Uterus (tissue), 4 donors: ENCODE measurements around the gene KLF17. TPM values are rescaled to one million over a fixed set of nuclear protein-coding genes. Genes with fewer than 3 reads are reported as not detected.

Experiments used
- DNase-seq, 2 donors: peaks; one replicate each; pipeline ENCODE4 v3.0.0-alpha.2; 2019 to 2020
- H3K27ac ChIP-seq, 2 donors: fragments of 200-600 bp; sonication (generic); 1 replicate in 1 of 2; 2 replicates in 1 of 2; pipeline ENCODE4 v1.5.1; 2016 to 2018
- H3K27me3 ChIP-seq, 2 donors: fragments of 200-600 bp; sonication (generic); one replicate each; pipeline ENCODE4 v1.5.1; 2018 to 2019; ENCODE audit warnings: control low read depth in 1 of 2
- H3K36me3 ChIP-seq, 2 donors: fragments of 200-600 bp; sonication (generic); one replicate each; pipeline ENCODE4 v1.5.1; 2019; ENCODE audit warnings: control low read depth in 1 of 2
- H3K4me1 ChIP-seq, 2 donors: fragments of 200-600 bp; sonication (generic); one replicate each; pipeline ENCODE4 v1.5.1; 2018 to 2019; ENCODE audit warnings: control low read depth in 1 of 2
- H3K4me3 ChIP-seq, 2 donors: fragments of 200-600 bp; sonication (generic); 1 replicate in 1 of 2; 2 replicates in 1 of 2; pipeline ENCODE4 v1.5.1; 2018 to 2019; ENCODE audit warnings: mild to moderate bottlenecking in 1 of 2
- H3K9me3 ChIP-seq, 2 donors: fragments of 200-600 bp; sonication (generic); one replicate each; pipeline ENCODE4 v1.5.1; 2019; ENCODE audit warnings: control low read depth in 1 of 2
- CTCF ChIP-seq, 4 experiments: fragments of 200-600 bp in 2 of 4; fragments of 450-650 bp in 2 of 4; sonication (generic) in 2 of 4; IDR thresholded peaks; one replicate each; pipeline ENCODE4 v1.5.1; 2016 to 2019; ENCODE audit warnings: antibody characterized with exemption in 4 of 4, mild to moderate bottlenecking in 2 of 4, moderate library complexity in 1 of 4
- POLR2A ChIP-seq, 2 donors: fragments of 450-650 bp; IDR thresholded peaks; one replicate each; pipeline ENCODE4 v1.6.1; 2016; ENCODE audit warnings: antibody characterized with exemption in 2 of 2, mild to moderate bottlenecking in 1 of 2, moderate library complexity in 1 of 2
- intact Hi-C: fragments of 100-400 bp; cut with DNase I; formaldehyde crosslinking; loops from one replicate; pipeline ENCODE4 v1.15.1; 2023; ENCODE audit warnings: low total_unique reads
- total RNA-seq, 4 donors: library from RNA; depleted of rRNA in 3 of 4; stranded (reverse); fragments of >200 nt in 3 of 4; gene quantifications; one replicate each; pipeline versions ENCODE4 v1.1.0 to v1.2.4, GENCODE V29; 2014 to 2023
- donor health status: DM: yes; HTN: yes; CAD: no.

The KLF17 gene
- total RNA-seq, 4 donors from 2014 or later, result 0.26 to 1.9 (median 0.58) TPM; not detected in 1

GRCh38 chr1:44094047-44094446 is 24.6 kb upstream of the KLF17 start:
- Histone ChIP-seq H3K27ac (no peak overlapping the region), H3K27me3 (no peaks in the 10 kb centered on the region), H3K9me3 (no peaks in the 10 kb centered on the region), H3K36me3 (no peaks in the 10 kb centered on the region), H3K4me1 (no peaks in the 10 kb centered on the region), H3K4me3 (no peak overlapping the region)
- intact Hi-C loops, result no loop called here
- TF ChIP-seq CTCF (IDR thresholded peaks at IDR 0.05), result no peak
- no peak for TF ChIP-seq POLR2A (IDR thresholded peaks at IDR 0.05)
- DNase-seq, result no peak

GRCh38 chr1:44100183-44100868 is 18.3 kb upstream of the KLF17 start:
- H3K4me1 ChIP-seq, result no peaks in the 10 kb centered on the region
- no peak for DNase-seq
- H3K27ac ChIP-seq, result no peak overlapping the region
- no peak for TF ChIP-seq POLR2A (IDR thresholded peaks at IDR 0.05)
- no peak for TF ChIP-seq CTCF (IDR thresholded peaks at IDR 0.05)
- no peaks in the 10 kb centered on the region for H3K36me3 ChIP-seq
- H3K27me3 ChIP-seq, result no peaks in the 10 kb centered on the region
- no peaks in the 10 kb centered on the region for H3K9me3 ChIP-seq
- intact Hi-C loops, result no loop called here
- H3K4me3 ChIP-seq, result no peak overlapping the region

- Histone ChIP-seq H3K9me3 (no peaks in the 10 kb centered on the region), H3K27ac (no peak overlapping the region), H3K4me3 (no peak overlapping the region), H3K36me3 (no peaks in the 10 kb centered on the region), H3K27me3 (no peaks in the 10 kb centered on the region), H3K4me1 (no peaks in the 10 kb centered on the region)
- intact Hi-C loops, result no loop called here
- DNase-seq, result no peak
- TF ChIP-seq POLR2A (IDR thresholded peaks at IDR 0.05) (no peak), CTCF (IDR thresholded peaks at IDR 0.05) (no peak)
These were observed 17.3 kb upstream of the KLF17 start for GRCh38 chr1:44101328-44101727.

GRCh38 chr1:44103270-44104131 is 15.1 kb upstream of the KLF17 start:
- no peaks in the 10 kb centered on the region for H3K4me1 ChIP-seq
- no peaks in the 10 kb centered on the region for H3K36me3 ChIP-seq
- H3K4me3 ChIP-seq, result no peak overlapping the region
- H3K27me3 ChIP-seq, result no peaks in the 10 kb centered on the region
- no peak overlapping the region for H3K27ac ChIP-seq
- TF ChIP-seq CTCF (IDR thresholded peaks at IDR 0.05), result no peak
- no peak for TF ChIP-seq POLR2A (IDR thresholded peaks at IDR 0.05)
- DNase-seq, result no peak
- intact Hi-C loops, result no loop called here
- no peaks in the 10 kb centered on the region for H3K9me3 ChIP-seq

- DNase-seq, result no peak
- H3K4me1 ChIP-seq, result no peaks in the 10 kb centered on the region
- no peaks in the 10 kb centered on the region for H3K9me3 ChIP-seq
- no peak overlapping the region for H3K4me3 ChIP-seq
- TF ChIP-seq CTCF (IDR thresholded peaks at IDR 0.05) (no peak), POLR2A (IDR thresholded peaks at IDR 0.05) (no peak)
- H3K36me3 ChIP-seq, result no peaks in the 10 kb centered on the region
- no peaks in the 10 kb centered on the region for H3K27me3 ChIP-seq
- no peak overlapping the region for H3K27ac ChIP-seq
- intact Hi-C loops, result no loop called here
These were observed 12.8 kb upstream of the KLF17 start for GRCh38 chr1:44105810-44106209.
